IMR-90 (cell line): Measurements from ENCODE around the gene SNTA1. TPM values are rescaled to one million over a fixed set of nuclear protein-coding genes. Genes with fewer than 3 reads are reported as not detected.
"Not testable (repeated sequence)": the region's sequence is repeated elsewhere in the genome, so short reads cannot be mapped to it uniquely, and the experiment has no call there.

Experiments used
- ATAC-seq: fragments of 200-7000 bp; cut with Tn5 transposase; 2 replicates; pipeline ENCODE4 v1.9.1; 2020; ENCODE audit warnings: low read depth, mild to moderate bottlenecking, moderate library complexity
- BruUV-seq: library from RNA; stranded (reverse); fragments of 400-500 nt; replicated peaks from 2 replicates; lab custom pipeline; 2021; lab: Mats Ljungman, UMichigan
- CTCF ChIA-PET: fragments of 300-600 bp; formaldehyde crosslinking; extraction: SDS; loops from one replicate; lab custom pipeline; 2021; ENCODE audit warnings: antibody characterized with exemption; lab: Yijun Ruan, JAX
- POLR2A ChIA-PET: fragments of 300-600 bp; sonication (Branson Sonifier 250); formaldehyde crosslinking; loops from one replicate; lab custom pipeline; 2022; ENCODE audit warnings: antibody characterized with exemption; ENCODE audit not compliant: unreplicated experiment; lab: Charles Lee
- DNase-seq: peaks from one replicate; pipeline ENCODE4 v3.0.0; 2013
- H2AFZ ChIP-seq: replicated peaks from 2 replicates; pipeline ENCODE3; 2013; ENCODE audit warnings: low read length, mild to moderate bottlenecking; ENCODE audit not compliant: poor library complexity
- H2AK5ac ChIP-seq: 2 replicates; pipeline ENCODE4 v1.6.1; 2013; ENCODE audit warnings: low read depth, low read length, inconsistent platforms
- H2AK9ac ChIP-seq: replicated peaks from 2 replicates; pipeline ENCODE3; 2013; ENCODE audit warnings: mild to moderate bottlenecking, low read depth, low read length, moderate library complexity; ENCODE audit not compliant: poor library complexity
- H2BK120ac ChIP-seq: 2 replicates; pipeline ENCODE4 v1.6.1; 2013; ENCODE audit warnings: low read depth, low read length, inconsistent platforms
- H2BK15ac ChIP-seq: 3 replicates; pipeline ENCODE4 v1.6.1; 2013; ENCODE audit warnings: low read depth, low read length, inconsistent platforms
- H2BK20ac ChIP-seq: 2 replicates; pipeline ENCODE4 v1.6.1; 2013; ENCODE audit warnings: low read depth, mild to moderate bottlenecking, inconsistent platforms, low read length, moderate library complexity
- H2BK5ac ChIP-seq: 2 replicates; pipeline ENCODE4 v1.6.1; 2013; ENCODE audit warnings: mild to moderate bottlenecking, low read depth, low read length, inconsistent platforms; ENCODE audit not compliant: poor library complexity, severe bottlenecking
- H3K14ac ChIP-seq: replicated peaks from 2 replicates; pipeline ENCODE4 v1.6.1; 2013; ENCODE audit warnings: low read depth, low read length, inconsistent platforms
- H3K18ac ChIP-seq: 2 replicates; pipeline ENCODE4 v1.6.1; 2013; ENCODE audit warnings: low read depth, low read length, control low read depth
- H3K23ac ChIP-seq: 2 replicates; pipeline ENCODE4 v1.6.1; 2013; ENCODE audit warnings: low read depth, low read length, inconsistent platforms
- H3K27ac ChIP-seq: 2 replicates; pipeline ENCODE4 v1.5.1; 2013; ENCODE audit warnings: mild to moderate bottlenecking, control low read depth, low read length; ENCODE audit not compliant: insufficient read depth
- H3K27me3 ChIP-seq: 2 replicates; pipeline ENCODE4 v1.6.1; 2013; ENCODE audit warnings: low read length; ENCODE audit not compliant: control insufficient read depth, insufficient read depth
- H3K36me3 ChIP-seq: 2 replicates; pipeline ENCODE4 v1.6.1; 2013; ENCODE audit warnings: low read length, mixed read lengths; ENCODE audit not compliant: control insufficient read depth, insufficient read depth
- H3K4ac ChIP-seq: 2 replicates; pipeline ENCODE4 v1.6.1; 2013; ENCODE audit warnings: low read depth, low read length, inconsistent platforms
- H3K4me1 ChIP-seq: 2 replicates; pipeline ENCODE4 v1.6.1; 2013; ENCODE audit warnings: low read length, mixed read lengths; ENCODE audit not compliant: control insufficient read depth, insufficient read depth
- H3K4me2 ChIP-seq: 2 replicates; pipeline ENCODE4 v1.6.1; 2013; ENCODE audit warnings: low read depth, mild to moderate bottlenecking, control low read depth, low read length, moderate library complexity
- H3K4me3 ChIP-seq: 2 replicates; pipeline ENCODE4 v1.5.1; 2013; ENCODE audit warnings: low read depth, mild to moderate bottlenecking, control low read depth, low read length, moderate library complexity; ENCODE audit not compliant: insufficient read depth
- H3K56ac ChIP-seq: 2 replicates; pipeline ENCODE4 v1.6.1; 2013; ENCODE audit warnings: low read length, inconsistent platforms; ENCODE audit not compliant: insufficient read depth; ENCODE audit errors: extremely low read depth
- H3K79me1 ChIP-seq, 2 experiments: 2 replicates each; pipeline ENCODE4 v1.6.1; 2013; ENCODE audit warnings: low read length in 2 of 2, inconsistent platforms in 1 of 2, low read depth in 1 of 2
- H3K9ac ChIP-seq: 2 replicates; pipeline ENCODE4 v1.6.1; 2013; ENCODE audit warnings: low read depth, low read length, control low read depth
- H3K9me1 ChIP-seq: 2 replicates; pipeline ENCODE4 v1.6.1; 2013; ENCODE audit warnings: low read length, inconsistent platforms; ENCODE audit not compliant: insufficient read depth
- H3K9me3 ChIP-seq: 2 replicates; pipeline ENCODE4 v1.6.1; 2013; ENCODE audit warnings: low read length; ENCODE audit not compliant: control insufficient read depth, insufficient read depth
- H4K20me1 ChIP-seq: 2 replicates; pipeline ENCODE4 v1.6.1; 2013; ENCODE audit warnings: low read length, inconsistent platforms; ENCODE audit not compliant: insufficient read depth
- H4K5ac ChIP-seq: 2 replicates; pipeline ENCODE4 v1.6.1; 2013; ENCODE audit warnings: mild to moderate bottlenecking, low read depth, low read length, control low read depth
- H4K8ac ChIP-seq, 2 experiments: 2 replicates each; pipeline ENCODE4 v1.6.1; 2013; ENCODE audit warnings: low read depth in 2 of 2, low read length in 2 of 2, control low read depth in 1 of 2, inconsistent platforms in 1 of 2
- H4K91ac ChIP-seq: 2 replicates; pipeline ENCODE4 v1.6.1; 2013; ENCODE audit warnings: low read depth, low read length, inconsistent platforms; ENCODE audit not compliant: insufficient read depth
- WGBS, 2 experiments: methylation state at CpG; one replicate each; pipeline versions ENCODE4 v1.1.5 to v1.1.7; 2013; ENCODE audit warnings: missing lambda C conversion rate in 2 of 2; ENCODE audit not compliant: insufficient read length in 1 of 2; ENCODE audit errors: extremely low coverage in 2 of 2; 5-methylcytosine and 5-hydroxymethylcytosine counted together
- dilution Hi-C: fragments of 300-500 bp; cut with HindIII; formaldehyde crosslinking; loops from one replicate; pipeline ENCODE4 v1.14.3; 2018; ENCODE audit warnings: low sequenced_read_pairs; ENCODE audit not compliant: unreplicated experiment
- in situ Hi-C: fragments of 300-500 bp; cut with MboI; formaldehyde crosslinking; loops from 3 replicates; pipeline ENCODE4 v1.14.3; 2019; ENCODE audit warnings: low sequenced_read_pairs, inconsistent platforms, mixed read lengths
- intact Hi-C: fragments of 100-400 bp; cut with micrococcal nuclease; formaldehyde crosslinking; loops from 2 replicates; pipeline ENCODE4 v1.10.0; 2022
- polyA plus RNA-seq, 3 experiments: library from polyadenylated mRNA; depleted of rRNA; stranded (reverse); fragments of >200 nt; gene quantifications; 2 replicates each; pipeline ENCODE4 v1.2.3, GENCODE V29; 2012; ENCODE audit warnings: low replicate concordance in 1 of 3
- total RNA-seq: library from RNA; depleted of rRNA; stranded (reverse); fragments of >200 nt; gene quantifications from 2 replicates; pipeline ENCODE4 v1.2.3, GENCODE V29; 2012

The SNTA1 gene
- total and polyA plus RNA-seq, 2 of the 4 experiments (the other 2 are of a cell fraction): 10.6 to 15.4 TPM

DNA sequence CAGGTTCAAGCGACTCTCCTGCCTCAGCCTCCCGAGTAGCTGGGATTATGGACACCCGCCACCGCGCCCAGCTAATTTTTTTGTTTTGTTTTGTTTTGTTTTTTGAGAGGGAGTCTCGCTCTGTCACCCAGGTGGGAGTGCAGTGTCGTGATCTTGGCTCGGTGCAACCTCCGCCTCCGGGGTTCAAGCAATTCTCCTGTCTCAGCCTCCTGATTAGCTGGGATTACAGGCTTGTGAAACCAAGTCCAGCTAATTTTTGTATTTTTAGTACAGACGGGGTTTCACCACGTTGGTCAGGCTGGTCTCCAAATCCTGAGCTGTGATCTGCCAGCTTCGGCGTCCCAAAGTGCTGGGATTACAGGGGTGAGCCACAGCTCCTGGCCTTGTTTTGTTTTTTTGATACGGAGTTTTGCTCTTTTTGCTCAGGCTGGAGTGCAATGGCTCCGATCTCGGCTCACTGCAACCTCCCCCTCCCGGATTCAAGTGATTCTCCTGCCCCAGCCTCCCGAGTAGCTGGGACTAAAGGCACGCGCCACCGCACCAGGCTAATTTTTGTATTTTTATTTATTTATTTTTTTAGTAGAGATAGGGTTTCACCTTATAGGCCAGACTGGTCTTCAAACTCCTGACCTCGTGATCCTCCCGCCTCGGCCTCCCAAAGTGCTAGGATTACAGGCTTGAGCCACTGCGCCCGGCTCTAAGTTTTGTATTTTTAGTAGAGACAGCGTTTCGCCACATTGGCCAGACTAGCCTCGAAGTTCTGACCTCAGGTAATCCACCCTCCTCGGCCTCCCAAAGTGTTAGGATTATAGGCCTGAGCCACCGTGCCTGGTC is 45.3 kb upstream of the SNTA1 start:
- ATAC-seq, H2BK5ac ChIP-seq, H2BK120ac ChIP-seq, H3K9me1 ChIP-seq, intact Hi-C loops, H2BK20ac ChIP-seq, H3K18ac ChIP-seq, H2AFZ ChIP-seq, H3K14ac ChIP-seq, dilution Hi-C loops, CTCF ChIA-PET, H3K9me3 ChIP-seq, H3K4me1 ChIP-seq, H3K27ac ChIP-seq, H3K23ac ChIP-seq, H3K4me3 ChIP-seq, DNase-seq, H3K4me2 ChIP-seq, H3K56ac ChIP-seq, H4K20me1 ChIP-seq, BruUV-seq, H3K36me3 ChIP-seq, H2BK15ac ChIP-seq, H4K91ac ChIP-seq, H3K27me3 ChIP-seq, in situ Hi-C loops, H2AK9ac ChIP-seq: not testable (repeated sequence)
- POLR2A ChIA-PET: interaction anchor here (0.6 kb wide), 1 partner anchor 1558 kb away, joined by 5 read pairs; no protein-coding TSS in a partner anchor
- Histone ChIP-seq H3K79me1 (peaks cover 18 to 27% of the 10 kb centered on the region in 2 experiments; a peak in 3 of 4 replicates), H3K4ac (peak overlapping the region; percentile 82; the same call in 1 of the 2 replicates), H4K5ac (peak overlapping the region; percentile 96), H4K8ac (peak overlapping the region; percentile 92 to 95), H2AK5ac (0 out of 2 replicates have a peak overlapping the region, but pooled peaks have one; percentile 47), H3K9ac (peak overlapping the region; percentile 83; the same call in 1 of the 2 replicates)
- WGBS, 2 experiments: 90% methylated on average over 9 of the region's 32 CpGs; no CpG with 5 or more reads in 1 of the 2 experiments
